Measurements from ENCODE around the gene YIF1A.
"Not testable (repeated sequence)": the region's sequence is repeated elsewhere in the genome, so short reads cannot be mapped to it uniquely, and the experiment has no call there.

YIF1A gene

DNA sequence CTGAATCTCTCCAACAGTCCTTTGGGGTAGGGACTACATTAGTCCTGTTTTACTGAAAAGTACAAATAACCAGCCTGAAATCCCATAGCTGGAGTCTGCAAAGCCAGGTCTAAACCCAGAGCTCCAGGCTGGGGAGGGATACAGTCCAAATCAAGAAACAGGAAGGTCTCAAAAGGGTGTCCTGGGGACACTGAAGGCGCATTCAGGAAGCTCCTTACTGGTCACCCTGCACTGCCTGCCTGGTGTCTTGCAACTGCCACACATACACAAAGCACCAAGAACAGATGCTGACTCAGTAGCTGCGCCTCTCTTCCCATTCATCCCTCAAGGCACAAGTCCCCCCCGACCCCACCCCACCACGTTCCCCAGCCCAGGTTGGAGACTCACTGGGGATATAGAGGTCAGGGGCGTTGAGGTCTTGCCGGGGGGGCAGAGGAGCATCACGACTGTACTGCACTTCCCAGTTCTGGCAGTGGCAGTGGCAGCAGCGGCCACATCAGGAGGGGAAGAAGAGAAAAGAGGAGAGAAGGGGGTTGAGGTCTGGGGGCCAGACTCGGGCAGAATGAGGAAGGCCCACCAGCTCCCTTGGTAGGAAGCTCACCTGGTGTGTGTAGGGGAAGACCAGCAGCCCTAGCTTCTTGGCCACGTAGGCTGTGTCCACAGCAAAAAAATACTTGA, 1.6 kb downstream of the YIF1A start:
- no peak for DNase-seq

DNA sequence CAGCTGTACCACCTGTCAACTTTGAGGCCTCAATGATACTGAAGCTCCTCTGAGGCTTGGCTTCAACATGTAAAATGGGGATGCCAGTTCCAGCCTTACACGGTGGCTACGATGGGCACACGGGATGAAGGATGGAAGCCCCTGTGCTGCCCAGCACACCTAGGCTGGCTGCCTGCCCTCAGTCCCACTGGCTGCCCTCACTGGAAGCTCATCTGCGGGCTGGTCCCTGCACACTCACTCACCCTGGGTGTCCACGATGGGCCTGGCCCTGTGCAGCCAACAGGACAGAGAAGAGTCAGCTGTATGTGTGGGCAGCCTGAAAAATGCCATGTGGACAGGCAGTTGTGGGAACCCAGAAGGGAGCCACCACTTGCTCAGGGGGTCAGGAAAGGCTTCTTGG, 2.2 kb downstream of the YIF1A start:
- DNase-seq: no peak

DNA sequence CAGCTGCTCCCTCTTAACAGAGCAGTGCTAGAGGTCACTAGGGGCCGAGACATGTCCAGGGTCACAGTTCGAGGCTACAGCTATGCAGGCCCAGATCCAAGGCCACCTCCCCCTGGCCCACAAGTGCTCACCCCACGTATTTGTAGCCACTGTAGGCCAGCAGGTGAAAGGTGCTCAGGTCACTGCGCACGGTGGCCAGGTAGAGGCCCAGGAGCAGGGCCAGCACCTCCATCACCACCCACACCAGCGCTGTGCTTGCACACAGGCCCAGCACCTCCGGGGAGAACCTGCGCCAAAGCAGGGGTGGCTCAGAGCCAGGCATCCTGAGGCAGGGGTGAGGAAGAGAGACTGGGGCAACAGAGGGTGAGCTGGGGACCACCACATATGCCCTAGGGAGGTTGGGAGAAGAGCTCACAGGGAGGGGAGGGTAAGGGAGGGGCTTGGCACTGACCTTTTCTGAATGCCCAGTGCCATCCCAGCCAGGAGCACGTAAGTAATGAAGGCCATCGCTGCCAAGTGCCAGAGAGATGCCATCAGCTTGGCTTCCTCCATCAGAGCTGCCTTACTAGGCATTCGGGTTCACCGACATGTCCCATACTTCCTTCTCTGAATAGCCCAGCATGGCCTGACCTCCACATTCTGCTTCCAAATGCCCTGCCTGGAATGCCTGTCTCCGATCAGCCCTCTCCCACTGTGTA, 3.5 kb downstream of the YIF1A start:
- no peak for DNase-seq

DNA sequence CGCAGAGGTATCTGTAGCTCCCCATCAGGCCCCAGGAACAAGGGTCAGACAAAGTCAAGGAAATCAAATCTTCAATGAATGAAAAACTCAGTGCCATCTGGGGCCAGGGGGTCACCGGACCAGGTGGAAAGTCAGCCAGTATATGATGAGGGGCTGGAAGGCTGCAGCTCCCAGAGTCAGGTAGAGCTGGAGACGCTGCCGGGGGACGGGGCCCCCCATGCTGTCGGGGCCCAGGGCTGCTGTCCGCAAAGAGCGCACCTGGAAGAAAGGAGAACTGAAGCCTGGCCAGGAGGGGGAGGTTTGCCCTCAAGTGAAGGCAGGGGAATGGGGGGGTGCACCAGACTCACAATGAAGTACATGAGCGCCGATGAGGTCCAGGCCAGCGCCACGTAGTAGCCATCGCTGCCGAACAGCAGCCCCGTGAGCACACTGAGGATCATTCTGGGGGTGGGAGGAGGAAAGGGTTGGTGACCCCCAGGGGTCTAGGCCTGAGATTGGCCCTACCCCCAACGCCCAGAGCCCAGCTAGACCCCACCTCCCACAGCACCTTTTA, 4.3 kb downstream of the YIF1A start:
- DNase-seq: no peak

DNA sequence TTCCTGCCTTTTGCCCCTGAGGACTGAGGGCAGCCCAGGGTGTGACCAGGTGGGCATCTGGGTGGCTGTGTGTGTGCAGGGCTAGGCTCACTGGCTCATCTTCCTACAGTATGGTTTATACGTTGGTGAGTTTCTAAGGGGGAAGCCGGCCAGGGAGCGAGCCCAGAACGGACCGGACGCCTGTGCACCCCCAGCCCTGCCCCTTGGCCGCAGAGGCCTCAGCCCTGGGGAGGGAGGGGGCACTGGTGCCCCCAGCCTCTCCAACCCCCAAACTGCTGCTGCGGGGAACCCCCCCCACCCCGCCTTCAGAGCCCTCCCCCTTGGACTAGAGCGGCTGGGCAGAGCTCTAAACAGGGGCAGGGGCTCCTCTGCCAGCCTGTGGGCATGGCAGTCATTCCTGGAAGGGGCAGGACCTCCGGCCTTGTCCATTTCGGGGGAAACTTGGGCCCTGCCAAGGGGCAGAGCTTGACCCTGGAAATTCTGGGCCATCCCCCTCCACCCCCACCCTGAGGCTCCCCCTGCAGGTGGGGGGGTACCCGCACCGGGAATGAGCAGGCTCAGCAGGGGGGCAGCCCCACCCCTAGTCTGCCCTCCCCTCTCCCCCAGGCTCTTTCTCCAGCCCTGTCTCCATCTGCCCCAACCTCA, 5.4 kb downstream of the YIF1A start:
- DNase-seq: no peak

DNA sequence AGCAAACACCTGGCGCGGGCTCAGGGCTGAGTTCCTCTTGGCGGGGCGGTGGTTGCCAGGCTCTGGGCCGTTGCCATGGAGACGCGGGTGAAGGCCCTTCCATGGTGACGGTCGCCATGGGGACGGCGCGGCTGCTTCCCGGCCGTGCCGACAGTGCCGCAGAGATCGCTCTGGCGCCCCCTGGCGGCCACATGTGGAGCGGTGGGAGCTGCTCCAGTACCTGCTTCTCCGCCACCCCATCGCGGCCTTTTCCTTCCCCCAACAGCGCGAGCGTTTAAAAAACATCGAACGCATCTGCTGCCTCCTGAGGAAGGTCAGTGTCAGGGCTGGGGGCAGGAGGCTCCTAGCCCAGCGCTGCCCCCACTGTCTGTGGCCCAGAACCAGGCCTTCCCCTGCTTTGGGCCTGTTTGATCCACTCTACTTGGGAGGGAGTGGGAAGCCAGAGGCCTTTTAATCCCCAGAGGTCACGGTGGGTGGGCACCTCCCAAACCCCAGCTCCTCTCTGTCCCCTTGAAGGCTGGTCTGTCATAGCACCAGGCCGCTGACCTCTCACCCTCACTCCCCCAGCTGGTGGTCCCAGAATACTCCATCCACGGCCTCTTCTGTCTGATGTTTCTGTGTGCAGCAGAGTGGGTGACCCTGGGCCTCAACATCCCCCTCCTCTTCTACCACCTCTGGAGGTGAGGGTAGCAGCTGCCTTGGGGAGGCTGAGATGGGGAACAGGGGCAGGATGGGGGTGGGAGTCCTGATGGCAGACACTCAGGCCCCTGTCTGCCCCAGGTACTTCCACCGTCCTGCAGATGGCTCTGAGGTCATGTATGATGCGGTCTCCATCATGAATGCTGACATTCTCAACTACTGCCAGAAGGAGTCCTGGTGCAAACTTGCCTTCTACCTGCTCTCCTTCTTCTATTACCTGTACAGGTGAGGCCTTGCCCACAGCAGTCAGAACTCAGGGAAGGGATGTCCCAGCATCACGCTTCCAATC, 6.2 kb downstream of the YIF1A start:
- DNase-seq: peak; percentile 42 to 100 (median 96)

DNA sequence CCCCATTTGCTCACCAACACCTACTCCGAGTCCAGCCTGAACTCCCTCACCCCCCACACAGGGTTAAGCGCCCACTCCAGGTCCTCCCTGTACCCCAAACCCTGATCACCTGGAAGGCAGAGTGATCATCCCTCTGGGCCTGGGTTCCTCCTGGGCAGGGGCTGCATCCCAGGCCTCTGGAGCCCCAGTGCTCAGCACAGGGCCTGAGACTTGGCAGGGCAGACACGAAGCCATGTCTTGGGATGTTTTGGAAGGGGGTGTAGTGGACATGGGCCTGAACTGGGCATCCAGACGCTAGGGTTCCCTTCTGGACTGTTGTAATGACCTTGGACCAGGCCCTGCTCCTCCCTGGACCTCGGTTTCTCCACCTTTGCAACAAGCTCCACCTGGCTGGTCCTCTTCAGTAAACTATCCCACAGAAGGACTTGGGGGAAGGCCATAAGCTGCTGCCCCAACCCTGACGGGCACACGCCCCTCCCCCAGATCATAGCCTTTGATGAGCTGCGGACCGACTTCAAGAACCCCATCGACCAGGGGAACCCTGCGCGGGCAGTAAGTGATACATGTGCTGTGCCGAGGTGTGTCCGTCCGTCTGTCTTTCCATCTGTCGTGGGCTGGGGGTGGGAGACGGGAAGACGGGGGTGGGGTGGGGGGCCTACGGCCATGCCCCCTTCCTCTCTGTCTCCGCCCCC, 7.0 kb downstream of the YIF1A start:
- DNase-seq: no peak

DNA sequence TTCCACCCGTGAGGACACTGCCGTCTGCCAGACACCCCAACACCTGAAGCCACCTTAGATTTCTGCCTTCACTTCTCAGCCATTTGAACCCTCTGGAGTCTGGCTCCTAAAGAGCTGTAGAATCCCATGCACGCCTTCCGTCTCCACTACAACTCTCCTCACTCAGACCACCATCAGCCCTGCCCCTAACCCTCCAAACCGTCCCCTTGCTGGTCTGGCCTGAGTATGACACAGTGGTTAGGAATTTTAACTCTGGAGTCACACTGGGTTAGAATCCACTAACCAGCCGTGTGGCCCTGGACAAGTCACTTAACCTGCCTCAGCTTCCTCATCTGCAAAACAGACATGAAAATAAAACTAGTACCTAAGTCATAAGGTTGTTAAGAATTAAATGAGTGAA, 7.9 kb downstream of the YIF1A start:
- DNase-seq: no peak

DNA sequence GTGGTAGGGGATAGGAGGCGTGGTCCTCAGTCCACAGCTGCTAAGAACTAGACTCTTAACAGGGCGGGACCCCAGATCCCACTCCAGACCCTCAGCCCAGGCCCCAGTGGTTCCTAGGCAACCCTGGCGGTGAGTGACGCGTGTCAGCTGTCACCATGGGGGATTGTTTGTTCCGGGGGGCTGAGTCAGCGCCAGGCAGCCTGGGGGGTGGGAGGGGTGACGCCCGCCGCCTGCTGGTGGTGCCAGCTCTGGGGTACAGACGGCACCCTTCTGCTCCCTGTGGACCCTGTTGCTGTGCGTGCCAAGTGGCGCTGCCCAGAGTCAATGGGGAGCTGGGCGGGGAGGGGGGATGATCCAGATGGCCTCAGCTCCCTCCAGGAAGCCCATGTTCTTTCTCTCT, 8.5 kb downstream of the YIF1A start:
- peak in 1 of 56 donors; percentile 67 for DNase-seq

DNA sequence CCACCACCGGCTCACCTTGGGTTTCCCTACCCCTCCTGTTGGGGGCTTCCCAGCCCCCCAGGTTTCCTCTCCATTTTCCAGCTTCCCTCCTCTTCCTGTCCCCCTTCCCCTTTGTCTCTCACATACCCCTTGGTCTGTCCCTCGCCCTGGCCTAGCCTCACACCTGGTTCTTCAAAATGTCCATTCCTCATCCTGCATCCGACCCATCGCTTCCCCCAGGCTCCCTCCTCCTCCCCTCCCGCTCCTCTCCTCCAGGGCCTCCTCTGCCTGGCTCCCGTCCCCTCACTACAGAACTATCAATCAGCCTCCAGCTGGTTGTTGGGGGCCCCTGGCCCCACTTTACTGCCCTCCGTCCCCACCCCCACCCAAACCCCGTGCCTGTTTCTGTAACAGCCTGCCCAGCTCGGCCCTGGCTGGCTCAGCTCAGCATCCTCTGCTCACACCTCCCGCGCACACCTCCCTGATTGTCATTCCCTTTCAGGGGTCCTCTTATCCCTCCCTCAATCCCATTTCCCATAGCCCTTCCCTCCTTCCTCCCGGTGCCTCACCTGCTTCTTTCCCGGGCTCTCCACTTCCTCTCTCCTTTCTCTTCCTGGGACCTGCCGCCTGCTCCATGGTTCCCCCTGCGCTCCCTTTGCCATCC, 9.7 kb downstream of the YIF1A start:
- no peak for DNase-seq

DNA sequence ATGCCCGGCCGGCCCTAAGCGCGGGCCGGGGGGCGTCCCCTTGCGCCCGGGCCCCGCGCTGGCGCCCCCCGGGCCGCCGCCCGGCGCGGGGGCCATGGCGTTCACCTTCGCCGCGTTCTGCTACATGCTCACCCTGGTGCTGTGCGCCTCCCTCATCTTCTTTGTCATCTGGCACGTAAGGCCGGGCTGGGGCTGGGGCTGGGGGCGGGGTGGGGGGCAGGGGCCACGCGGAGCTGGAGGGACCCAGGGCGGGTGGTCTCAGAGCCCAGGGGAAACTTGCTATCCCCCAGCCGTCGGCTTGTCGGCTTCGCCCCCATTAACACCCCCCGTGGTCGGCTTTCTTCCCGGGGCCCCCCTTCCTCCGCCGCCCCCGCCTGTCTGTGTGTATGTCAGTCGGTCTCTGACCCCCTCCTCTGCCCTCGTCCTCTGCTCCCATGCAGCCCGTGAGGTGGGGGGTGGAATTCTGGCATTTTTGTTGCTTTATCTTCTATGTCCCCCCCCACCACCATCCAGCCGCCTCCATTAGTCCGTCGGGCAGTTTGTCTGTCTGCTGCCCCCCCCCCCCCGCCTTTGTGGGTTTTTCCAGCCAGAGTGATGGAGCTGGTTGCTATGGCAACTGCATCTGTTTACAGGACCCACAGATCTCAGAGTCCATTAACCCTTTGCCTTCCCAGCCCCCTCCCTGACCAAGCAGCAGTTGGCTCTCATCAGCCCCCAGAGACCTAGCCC, 10.4 kb downstream of the YIF1A start:
- peak in 2 of 56 donors; percentile 21 to 57 for DNase-seq

DNA sequence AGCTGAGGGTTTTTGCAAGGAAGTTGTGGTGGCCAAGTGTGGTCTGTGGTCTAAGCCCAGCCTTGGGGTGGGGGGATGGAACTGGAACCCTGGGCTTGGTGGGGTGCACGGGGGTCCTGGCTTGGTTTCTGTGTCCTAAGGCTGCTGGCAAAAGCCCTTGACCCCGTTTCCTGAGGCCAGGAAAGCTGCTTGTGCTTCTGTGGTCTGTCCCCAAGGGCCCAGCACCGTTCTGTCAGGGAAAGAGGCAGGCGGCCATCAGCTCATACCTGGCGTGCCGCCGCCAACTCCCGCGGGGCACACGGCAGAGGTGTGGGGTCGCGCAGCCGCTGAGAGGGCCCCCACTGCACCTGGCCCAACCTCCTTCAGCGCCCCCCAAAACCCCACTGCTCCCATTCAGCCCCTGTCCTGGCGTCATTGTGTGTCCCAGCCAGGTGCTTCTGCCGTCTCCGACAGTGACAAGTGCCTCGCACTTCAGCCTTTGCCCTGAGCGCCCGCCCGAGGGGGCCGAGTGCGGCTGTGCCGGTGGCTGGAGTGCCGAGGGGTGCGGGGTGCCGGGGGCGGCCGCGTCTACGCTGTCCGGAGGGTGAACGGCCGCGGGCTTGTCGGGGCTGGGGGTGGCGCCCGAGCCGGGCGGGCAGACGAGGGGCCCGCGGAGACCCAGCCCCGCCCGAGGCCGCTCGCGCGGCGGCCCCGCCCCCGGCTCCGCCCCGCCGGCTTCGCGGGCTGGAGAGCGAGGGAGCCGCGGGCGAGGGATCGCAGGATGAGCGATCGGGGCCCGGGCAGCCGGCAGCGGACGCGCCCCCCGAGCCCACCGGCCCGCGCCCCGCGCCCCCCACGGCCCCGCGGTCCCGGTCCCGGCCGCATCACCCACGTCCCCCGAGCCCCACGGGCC, 11.2 kb downstream of the YIF1A start, which contains the start of gene CNIH2:
Gene CNIH2, plus strand, starts transcription at position 705 of the 892 bp plus-strand sequence. CDS start 282 bp downstream, outside the sequence.
- peak in 7 of 56 donors; percentile 12 to 52 (median 27) for DNase-seq

DNA sequence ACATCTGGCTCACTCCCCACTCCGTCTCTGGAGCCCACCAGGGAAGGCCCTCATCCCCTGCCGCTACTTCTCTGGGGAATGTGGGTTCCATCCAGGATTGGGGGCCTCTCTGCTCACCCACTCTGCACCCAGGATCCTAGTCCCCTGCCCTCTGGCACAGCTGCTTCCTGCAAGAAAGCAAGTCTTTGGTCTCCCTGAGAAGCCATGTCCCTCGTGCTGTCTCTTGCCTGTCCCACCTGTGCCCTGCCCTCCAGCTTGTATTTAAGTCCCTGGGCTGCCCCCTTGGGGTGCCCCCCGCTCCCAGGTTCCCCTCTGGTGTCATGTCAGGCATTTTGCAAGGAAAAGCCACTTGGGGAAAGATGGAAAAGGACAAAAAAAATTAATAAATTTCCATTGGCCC, 11.9 kb downstream of the YIF1A start:
- DNase-seq: not testable (repeated sequence)

DNA sequence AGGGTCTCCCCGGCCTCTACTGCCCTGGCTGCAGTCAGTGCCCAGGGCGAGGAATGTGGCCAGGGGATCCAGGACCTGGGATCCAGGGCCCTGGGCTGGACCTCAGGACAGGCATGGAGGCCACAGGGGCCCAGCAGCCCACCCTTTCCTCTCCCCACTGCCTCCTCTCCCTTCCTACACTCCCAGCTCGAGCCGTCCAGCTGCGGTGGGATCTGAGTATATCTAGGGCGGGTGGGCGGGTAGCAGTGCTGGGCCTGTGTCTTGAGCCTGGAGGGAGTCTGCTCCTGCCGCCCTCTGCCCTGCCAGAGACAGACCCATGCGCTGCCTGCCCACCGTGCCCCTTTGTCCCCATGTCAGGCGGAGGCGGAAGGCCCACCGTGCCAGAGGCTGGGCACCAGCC, 12.3 kb downstream of the YIF1A start:
- DNase-seq: not testable (repeated sequence)

DNA sequence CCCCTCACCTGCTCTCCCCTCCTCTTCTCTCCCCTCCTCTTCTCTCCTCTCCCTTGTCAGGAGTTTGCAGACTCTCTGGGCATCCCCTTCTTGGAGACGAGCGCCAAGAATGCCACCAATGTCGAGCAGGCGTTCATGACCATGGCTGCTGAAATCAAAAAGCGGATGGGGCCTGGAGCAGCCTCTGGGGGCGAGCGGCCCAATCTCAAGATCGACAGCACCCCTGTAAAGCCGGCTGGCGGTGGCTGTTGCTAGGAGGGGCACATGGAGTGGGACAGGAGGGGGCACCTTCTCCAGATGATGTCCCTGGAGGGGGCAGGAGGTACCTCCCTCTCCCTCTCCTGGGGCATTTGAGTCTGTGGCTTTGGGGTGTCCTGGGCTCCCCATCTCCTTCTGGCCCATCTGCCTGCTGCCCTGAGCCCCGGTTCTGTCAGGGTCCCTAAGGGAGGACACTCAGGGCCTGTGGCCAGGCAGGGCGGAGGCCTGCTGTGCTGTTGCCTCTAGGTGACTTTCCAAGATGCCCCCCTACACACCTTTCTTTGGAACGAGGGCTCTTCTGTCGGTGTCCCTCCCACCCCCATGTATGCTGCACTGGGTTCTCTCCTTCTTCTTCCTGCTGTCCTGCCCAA, 12.8 kb downstream of the YIF1A start:
- DNase-seq: no peak

DNA sequence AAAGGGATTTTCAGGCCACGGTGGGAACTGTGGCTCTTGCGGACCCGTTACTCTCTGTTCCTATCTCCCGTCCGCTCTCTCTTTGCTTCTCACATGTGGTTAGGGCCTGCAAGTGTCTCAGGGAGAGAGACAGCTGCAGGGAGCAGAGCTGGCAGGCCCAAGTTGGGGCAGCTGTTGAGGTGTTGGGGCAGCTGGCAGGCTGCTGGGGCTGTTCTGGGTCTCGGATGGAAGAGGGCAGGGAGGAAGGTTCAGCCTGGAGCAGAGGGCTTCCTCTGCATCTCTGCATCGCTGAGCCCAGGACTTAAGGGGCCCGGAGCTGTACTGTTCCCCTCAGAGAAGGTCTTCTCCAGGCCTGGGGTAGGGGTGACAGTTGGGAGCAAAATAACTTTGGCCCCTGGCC, 13.5 kb downstream of the YIF1A start:
- DNase-seq: no peak

DNA sequence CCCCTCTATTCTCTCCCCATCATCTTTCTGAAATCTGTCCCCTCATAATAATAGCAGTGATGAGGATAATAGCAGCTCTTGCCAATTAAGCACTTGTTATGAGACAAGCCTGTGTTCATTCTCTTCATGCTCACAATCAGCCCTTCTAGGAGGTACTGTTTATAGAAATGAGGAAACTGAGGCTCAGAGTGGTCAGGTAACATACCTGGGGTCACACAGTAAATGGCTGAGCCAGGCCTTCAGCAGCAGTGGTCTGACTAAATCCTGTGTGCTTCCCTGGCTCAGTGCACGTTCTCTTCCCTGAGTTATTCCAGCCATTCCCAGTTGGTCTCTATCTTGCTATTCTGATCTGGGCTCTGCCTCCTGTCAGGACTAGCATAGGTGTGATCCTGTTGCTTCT, 14.7 kb downstream of the YIF1A start:
- no peak for DNase-seq

DNA sequence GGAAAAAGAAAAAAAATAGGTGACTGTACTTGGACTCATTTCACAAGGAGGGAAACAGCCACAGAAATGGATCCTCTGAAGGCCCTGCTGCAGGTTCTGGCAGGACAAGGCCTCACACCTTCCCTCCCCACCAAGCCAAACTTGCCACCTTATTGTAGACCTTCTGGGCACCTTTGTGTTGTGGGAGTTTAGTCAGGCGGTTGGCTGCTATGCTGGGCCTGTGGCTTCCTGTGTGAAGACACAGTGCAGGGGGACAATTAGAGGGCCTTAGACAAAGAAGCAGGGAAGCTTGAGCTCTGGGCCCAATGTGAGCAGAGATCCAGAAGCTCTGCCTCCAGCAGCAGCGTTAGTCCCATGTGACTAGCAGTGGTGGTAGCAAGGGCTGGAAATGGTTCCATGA, 16.3 kb downstream of the YIF1A start:
- DNase-seq: no peak
